PC-9 (cell line): Measurements from ENCODE around the gene DNAJC5. TPM values are rescaled to one million over a fixed set of nuclear protein-coding genes. Genes with fewer than 3 reads are reported as not detected.
"Not testable (repeated sequence)": the region's sequence is repeated elsewhere in the genome, so short reads cannot be mapped to it uniquely, and the experiment has no call there.

Source experiments
- BruUV-seq: library from RNA; stranded (reverse); fragments of 400-500 nt; replicated peaks from 2 replicates; lab custom pipeline; 2021; lab: Mats Ljungman, UMichigan
- CTCF ChIA-PET: fragments of 300-600 bp; sonication (Branson Sonifier 250); formaldehyde crosslinking; loops from one replicate; lab custom pipeline; 2022; ENCODE audit warnings: antibody characterized with exemption; lab: Charles Lee
- POLR2A ChIA-PET: fragments of 300-600 bp; sonication (Branson Sonifier 250); formaldehyde crosslinking; loops from one replicate; lab custom pipeline; 2022; ENCODE audit warnings: antibody characterized with exemption; ENCODE audit not compliant: unreplicated experiment; lab: Charles Lee
- DNase-seq, 2 experiments: peaks; one replicate each; pipeline versions ENCODE4 v3.0.0 to v3.0.0-alpha.2; 2015 to 2022; ENCODE audit warnings: mixed read lengths in 1 of 2
- H2AFZ ChIP-seq: fragments of 200-600 bp; sonication (generic); 2 replicates; pipeline ENCODE4 v1.8.1; 2017; ENCODE audit warnings: antibody characterized with exemption
- H3F3A ChIP-seq: fragments of 200-600 bp; sonication (generic); 2 replicates; pipeline ENCODE4 v1.8.1; 2017; ENCODE audit warnings: antibody characterized with exemption, mild to moderate bottlenecking, low read depth; ENCODE audit not compliant: insufficient read depth
- H3K27ac ChIP-seq: fragments of 200-600 bp; sonication (generic); 2 replicates; pipeline ENCODE4 v1.6.1; 2016; ENCODE audit warnings: mixed run types
- H3K27me3 ChIP-seq: fragments of 200-600 bp; sonication (generic); 2 replicates; pipeline ENCODE4 v1.6.1; 2016; ENCODE audit warnings: low read depth, mixed run types; ENCODE audit not compliant: insufficient read depth
- H3K36me3 ChIP-seq: fragments of 200-600 bp; sonication (generic); 2 replicates; pipeline ENCODE4 v1.6.1; 2016; ENCODE audit warnings: low read depth, mixed run types
- H3K4me1 ChIP-seq: fragments of 200-600 bp; sonication (generic); replicated peaks from 2 replicates; pipeline ENCODE4 v1.6.1; 2016; ENCODE audit warnings: mixed run types; ENCODE audit not compliant: insufficient read depth
- H3K4me2 ChIP-seq: fragments of 200-600 bp; sonication (generic); 2 replicates; pipeline ENCODE4 v1.6.1; 2017; ENCODE audit warnings: mixed run types
- H3K4me3 ChIP-seq: fragments of 200-600 bp; sonication (generic); 2 replicates; pipeline ENCODE4 v1.6.1; 2016; ENCODE audit warnings: mixed run types
- H3K79me2 ChIP-seq: fragments of 200-600 bp; sonication (generic); 2 replicates; pipeline ENCODE4 v1.6.1; 2017; ENCODE audit warnings: low read depth, mixed run types
- H3K9me2 ChIP-seq: fragments of 200-600 bp; sonication (generic); 2 replicates; pipeline ENCODE4 v1.8.1; 2017; ENCODE audit warnings: mild to moderate bottlenecking; ENCODE audit not compliant: insufficient read depth
- H3K9me3 ChIP-seq: fragments of 200-600 bp; sonication (generic); 2 replicates; pipeline ENCODE4 v1.8.1; 2016; ENCODE audit warnings: low read depth; ENCODE audit not compliant: insufficient read depth
- H4K20me1 ChIP-seq: fragments of 200-600 bp; sonication (generic); 2 replicates; pipeline ENCODE4 v1.8.1; 2017; ENCODE audit not compliant: insufficient read depth
- EZH2 ChIP-seq: fragments of 200-600 bp; sonication (generic); IDR thresholded peaks from 2 replicates; pipeline ENCODE4 v1.8.0; 2017; ENCODE audit warnings: antibody characterized with exemption, low read depth
- intact Hi-C: fragments of 100-400 bp; cut with micrococcal nuclease; formaldehyde crosslinking; loops from one replicate; pipeline ENCODE4 v1.10.0; 2022; ENCODE audit not compliant: unreplicated experiment
- total RNA-seq: library from RNA; stranded (reverse); gene quantifications from 2 replicates; pipeline ENCODE4 v1.2.3, GENCODE V29; 2021
- TF ChIP-seq, protein P1 (sequence below): fragments of 200-600 bp; sonication (generic); conservative IDR thresholded peaks from 2 replicates; pipeline ENCODE4 v1.6.1; 2017; ENCODE audit warnings: mixed run types, antibody characterized with exemption, mild to moderate bottlenecking, moderate library complexity

DNAJC5 gene
- total RNA-seq, 1 experiment from 2014 or later = 48.1 TPM

DNA sequence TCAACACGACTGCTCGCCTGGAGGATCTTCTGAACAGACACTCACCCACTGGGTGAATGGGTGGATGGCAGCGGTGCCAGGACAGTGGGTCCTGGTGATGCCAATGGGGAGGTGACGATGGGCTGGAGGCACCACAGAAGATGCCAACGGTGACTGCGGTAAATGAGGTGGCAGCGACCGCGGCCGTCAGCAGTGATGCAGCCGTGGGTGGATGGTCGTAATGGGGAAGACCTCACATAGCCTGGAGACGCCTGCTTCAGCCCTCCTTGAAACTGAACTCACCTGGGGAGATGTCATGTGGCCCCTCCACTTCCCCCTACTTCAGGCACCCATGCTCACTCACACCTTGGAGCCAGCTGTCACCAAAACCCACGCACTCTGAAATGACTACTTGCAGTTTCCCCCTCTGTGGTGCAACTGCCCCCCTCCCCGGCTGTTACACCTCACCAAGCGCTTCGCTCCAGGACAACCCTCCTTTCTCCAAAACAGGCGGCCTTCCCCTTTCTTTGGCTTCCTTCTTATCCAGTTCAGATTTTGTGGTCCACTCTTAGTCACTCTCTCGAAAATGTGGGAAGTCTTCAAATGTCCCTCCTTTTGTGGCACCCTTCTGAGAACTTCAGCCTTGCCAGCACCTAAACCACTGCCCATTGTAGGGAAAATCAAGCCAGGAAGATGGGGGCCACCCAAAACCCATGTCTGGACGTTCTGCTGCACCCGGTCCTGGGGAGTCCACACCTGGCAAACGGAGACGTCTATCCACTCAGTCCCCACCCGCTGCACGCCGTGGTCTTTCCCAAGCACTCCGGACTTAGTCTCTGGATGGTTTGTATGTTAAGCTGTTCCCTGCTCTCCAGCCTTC is 44.0 kb upstream of the DNAJC5 start:
- DNase-seq = peak in 1 of 2 experiments; percentile 30
- no peaks in the 10 kb centered on the region for H3K79me2 ChIP-seq
- POLR2A ChIA-PET = no interaction called here
- H3K4me2 ChIP-seq = no peak overlapping the region
- BruUV-seq = TSS peak; percentile 79
- no peaks in the 10 kb centered on the region for H3K9me3 ChIP-seq
- no peak overlapping the region for H3K4me3 ChIP-seq
- CTCF ChIA-PET = interaction anchor here (0.5 kb wide), 1 partner anchor 66 kb away, joined by 3 read pairs; no protein-coding TSS in a partner anchor
- H2AFZ ChIP-seq = no peak overlapping the region
- no peaks in the 10 kb centered on the region for H3K27me3 ChIP-seq
- H3F3A ChIP-seq = peaks cover 30% of the 10 kb centered on the region; the same call in 1 of the 2 replicates
- H3K27ac ChIP-seq = peak overlapping the region; percentile 85; the same call in 1 of the 2 replicates
- no peaks in the 10 kb centered on the region for H4K20me1 ChIP-seq
- intact Hi-C loops = no loop called here
- no peak for TF ChIP-seq EZH2
- TF ChIP-seq, protein P1, sequence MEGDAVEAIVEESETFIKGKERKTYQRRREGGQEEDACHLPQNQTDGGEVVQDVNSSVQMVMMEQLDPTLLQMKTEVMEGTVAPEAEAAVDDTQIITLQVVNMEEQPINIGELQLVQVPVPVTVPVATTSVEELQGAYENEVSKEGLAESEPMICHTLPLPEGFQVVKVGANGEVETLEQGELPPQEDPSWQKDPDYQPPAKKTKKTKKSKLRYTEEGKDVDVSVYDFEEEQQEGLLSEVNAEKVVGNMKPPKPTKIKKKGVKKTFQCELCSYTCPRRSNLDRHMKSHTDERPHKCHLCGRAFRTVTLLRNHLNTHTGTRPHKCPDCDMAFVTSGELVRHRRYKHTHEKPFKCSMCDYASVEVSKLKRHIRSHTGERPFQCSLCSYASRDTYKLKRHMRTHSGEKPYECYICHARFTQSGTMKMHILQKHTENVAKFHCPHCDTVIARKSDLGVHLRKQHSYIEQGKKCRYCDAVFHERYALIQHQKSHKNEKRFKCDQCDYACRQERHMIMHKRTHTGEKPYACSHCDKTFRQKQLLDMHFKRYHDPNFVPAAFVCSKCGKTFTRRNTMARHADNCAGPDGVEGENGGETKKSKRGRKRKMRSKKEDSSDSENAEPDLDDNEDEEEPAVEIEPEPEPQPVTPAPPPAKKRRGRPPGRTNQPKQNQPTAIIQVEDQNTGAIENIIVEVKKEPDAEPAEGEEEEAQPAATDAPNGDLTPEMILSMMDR = no peak
- no peaks in the 10 kb centered on the region for H3K36me3 ChIP-seq
- H3K4me1 ChIP-seq = peaks cover 40% of the 10 kb centered on the region
- no peaks in the 10 kb centered on the region for H3K9me2 ChIP-seq

DNA sequence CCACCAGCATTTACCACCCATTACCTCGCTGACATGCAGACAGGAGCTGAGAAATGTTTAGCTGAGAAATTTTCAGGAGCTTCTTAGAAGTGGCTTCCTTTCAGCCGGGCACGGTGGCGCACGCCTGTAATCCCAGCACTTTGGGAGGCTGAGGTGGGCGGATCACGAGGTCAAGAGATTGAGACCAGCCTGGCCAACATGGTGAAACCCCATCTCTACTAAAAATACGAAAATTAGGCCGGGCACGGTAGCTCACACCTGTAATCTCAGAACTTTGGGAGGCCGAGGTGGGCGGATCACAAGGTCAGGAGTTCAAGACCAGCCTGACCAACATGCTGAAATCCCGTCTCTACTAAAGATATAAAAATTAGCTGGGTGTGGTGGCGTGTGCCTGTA is 43.4 kb upstream of the DNAJC5 start:
- H3F3A ChIP-seq = peaks cover 28% of the 10 kb centered on the region; the same call in 1 of the 2 replicates
- H3K27me3 ChIP-seq, H3K4me2 ChIP-seq, intact Hi-C loops, H3K36me3 ChIP-seq, H3K4me3 ChIP-seq, H3K9me2 ChIP-seq, H3K27ac ChIP-seq, H2AFZ ChIP-seq, POLR2A ChIA-PET, DNase-seq, BruUV-seq, H3K9me3 ChIP-seq, H4K20me1 ChIP-seq, H3K79me2 ChIP-seq: not testable (repeated sequence)
- CTCF ChIA-PET = interaction anchor here (0.5 kb wide), 1 partner anchor 67 kb away, joined by 3 read pairs; no protein-coding TSS in a partner anchor
- peaks cover 34% of the 10 kb centered on the region for H3K4me1 ChIP-seq

DNA sequence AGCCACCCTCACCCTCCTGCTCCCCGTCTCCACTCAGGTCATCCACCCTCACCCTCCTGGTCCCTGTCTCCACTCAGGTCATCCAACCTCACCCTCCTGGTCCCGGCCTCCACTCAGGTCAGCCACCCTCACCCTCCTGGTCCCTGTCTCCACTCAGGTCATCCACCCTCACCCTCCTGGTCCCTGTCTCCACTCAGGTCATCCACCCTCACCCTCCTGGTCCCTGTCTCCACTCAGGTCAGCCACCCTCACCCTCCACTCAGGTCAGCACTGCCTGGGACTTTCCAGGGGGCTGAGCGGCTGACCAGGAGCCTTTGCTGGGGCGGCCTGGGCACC is 41.2 kb upstream of the DNAJC5 start:
- H3K79me2 ChIP-seq, H2AFZ ChIP-seq, H3K9me3 ChIP-seq, CTCF ChIA-PET, H3K9me2 ChIP-seq, DNase-seq, H3K27ac ChIP-seq, H3K36me3 ChIP-seq, intact Hi-C loops, H3K27me3 ChIP-seq, BruUV-seq, H4K20me1 ChIP-seq, H3K4me3 ChIP-seq, H3K4me2 ChIP-seq: not testable (repeated sequence)
- peaks cover 13% of the 10 kb centered on the region for H3K4me1 ChIP-seq
- H3F3A ChIP-seq = peaks cover 31% of the 10 kb centered on the region
- POLR2A ChIA-PET = interaction anchor here (0.6 to 0.9 kb wide), 2 partner anchors 43 to 120 kb away, joined by 16 to 25 read pairs; no protein-coding TSS in a partner anchor

DNA sequence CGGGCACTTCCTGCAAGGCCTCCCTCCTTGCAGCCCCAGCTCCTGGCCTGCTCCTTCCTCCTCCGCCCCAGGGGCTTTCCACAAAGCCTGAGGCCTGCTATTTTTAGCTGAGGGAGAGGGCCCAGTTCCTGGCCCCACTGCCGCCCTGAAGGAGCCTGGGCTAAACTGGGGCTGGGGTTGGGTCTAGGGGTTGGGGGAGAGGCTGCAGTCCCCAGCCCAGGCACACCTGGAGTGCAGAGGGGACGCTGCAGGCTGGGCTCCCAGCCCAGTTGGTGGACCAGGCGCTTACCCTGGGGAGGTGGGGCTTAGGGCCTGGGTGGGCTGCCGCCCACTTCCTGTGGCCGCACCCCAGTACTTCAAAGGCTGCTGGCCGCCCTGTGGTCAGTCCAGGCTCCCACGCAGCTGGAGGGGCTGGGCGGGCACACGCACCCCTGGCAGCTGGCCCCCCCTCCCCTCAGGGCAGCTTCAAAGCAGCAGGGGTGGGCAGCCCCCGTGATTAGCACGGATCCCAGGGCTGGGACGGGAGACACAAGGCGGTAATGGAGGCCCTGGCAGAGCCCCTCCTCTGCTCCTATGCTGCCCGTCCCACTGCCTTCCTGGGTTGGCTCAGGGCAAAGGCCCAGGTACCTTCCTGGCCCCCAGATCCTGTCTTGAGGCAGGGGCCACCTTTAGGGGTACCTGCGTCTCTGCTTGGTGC is 40.7 kb upstream of the DNAJC5 start:
- no peak overlapping the region for H3K27ac ChIP-seq
- H3K4me2 ChIP-seq = no peak overlapping the region
- no peak for DNase-seq
- no peak overlapping the region for H2AFZ ChIP-seq
- TF ChIP-seq, protein P1 = no peak
- no peak for TF ChIP-seq EZH2
- peaks cover 10% of the 10 kb centered on the region for H4K20me1 ChIP-seq
- peaks cover 35% of the 10 kb centered on the region for H3F3A ChIP-seq
- H3K36me3 ChIP-seq = no peaks in the 10 kb centered on the region
- intact Hi-C loops = no loop called here
- H3K4me3 ChIP-seq = no peak overlapping the region
- ChIA-PET POLR2A (interaction anchor here (0.6 to 0.9 kb wide), 3 partner anchors 43 to 120 kb away, joined by 5 to 25 read pairs (median 16); no protein-coding TSS in a partner anchor), CTCF (no interaction called here)
- peaks cover 10% of the 10 kb centered on the region for H3K4me1 ChIP-seq
- H3K9me3 ChIP-seq = no peaks in the 10 kb centered on the region
- H3K79me2 ChIP-seq = no peaks in the 10 kb centered on the region
- H3K27me3 ChIP-seq = no peaks in the 10 kb centered on the region
- BruUV-seq = no TSS peak
- no peaks in the 10 kb centered on the region for H3K9me2 ChIP-seq
